Suprapubic skin (tissue), 4 donors: ENCODE measurements around the gene ARHGEF12.

Experiments used
- CTCF ChIP-seq, 2 donors: fragments of 200-600 bp in 1 of 2; fragments of 450-650 bp in 1 of 2; sonication (generic) in 1 of 2; IDR thresholded peaks; one replicate each; pipeline ENCODE4 v1.5.1; 2016 to 2019; ENCODE audit warnings: antibody characterized with exemption in 2 of 2, mild to moderate bottlenecking in 1 of 2, moderate library complexity in 1 of 2
- POLR2A ChIP-seq, 2 donors: fragments of 450-650 bp; IDR thresholded peaks; one replicate each; pipeline ENCODE4 v1.6.1; 2017; ENCODE audit warnings: antibody characterized with exemption in 2 of 2, mild to moderate bottlenecking in 2 of 2, moderate library complexity in 2 of 2
- POLR2AphosphoS5 ChIP-seq, 3 donors: sonication (generic); formaldehyde crosslinking; IDR thresholded peaks; one replicate each; pipeline ENCODE4 v1.6.1; 2017; ENCODE audit warnings: antibody characterized with exemption in 3 of 3

GRCh38 chr11:120390585-120390922 is 54.3 kb downstream of the ARHGEF12 start:
- TF ChIP-seq POLR2A (IDR thresholded peaks at IDR 0.05): no peak
- TF ChIP-seq CTCF (IDR thresholded peaks at IDR 0.05): no peak
- no peak for TF ChIP-seq POLR2AphosphoS5 (IDR thresholded peaks at IDR 0.05)
